K562 (cell line): Measurements from ENCODE around the gene NTF4.

ENCODE experiments used
- BRCA1 ChIP-seq, 2 experiments: fragments of 450-650 bp in 1 of 2; sonication (generic) in 1 of 2; formaldehyde crosslinking in 1 of 2; IDR thresholded peaks; 2 replicates each; pipeline versions ENCODE4 v1.5.0 to v1.6.1; 2017 to 2020; ENCODE audit warnings: mild to moderate bottlenecking in 1 of 2, missing genetic modification reagents in 1 of 2
- HDAC1 ChIP-seq, 2 experiments: fragments of 450-650 bp; IDR thresholded peaks; 2 replicates each; pipeline ENCODE4 v1.6.1; 2016 to 2017; ENCODE audit warnings: inconsistent platforms in 1 of 2, mild to moderate bottlenecking in 1 of 2, moderate library complexity in 1 of 2
- HDAC2 ChIP-seq: fragments of 450-650 bp; IDR thresholded peaks from 2 replicates; pipeline ENCODE4 v1.6.1; 2016; ENCODE audit warnings: mild to moderate bottlenecking
- HDAC6 ChIP-seq: IDR thresholded peaks from 2 replicates; pipeline ENCODE4 v1.6.1; 2012; ENCODE audit warnings: low read depth, mild to moderate bottlenecking, control low read depth, inconsistent platforms, low read length, moderate library complexity
- TF ChIP-seq, protein P1 (sequence below): IDR thresholded peaks from 2 replicates; pipeline ENCODE4 v1.6.1; 2011; ENCODE audit not compliant: insufficient read length; ENCODE audit errors: extremely low read depth

DNA sequence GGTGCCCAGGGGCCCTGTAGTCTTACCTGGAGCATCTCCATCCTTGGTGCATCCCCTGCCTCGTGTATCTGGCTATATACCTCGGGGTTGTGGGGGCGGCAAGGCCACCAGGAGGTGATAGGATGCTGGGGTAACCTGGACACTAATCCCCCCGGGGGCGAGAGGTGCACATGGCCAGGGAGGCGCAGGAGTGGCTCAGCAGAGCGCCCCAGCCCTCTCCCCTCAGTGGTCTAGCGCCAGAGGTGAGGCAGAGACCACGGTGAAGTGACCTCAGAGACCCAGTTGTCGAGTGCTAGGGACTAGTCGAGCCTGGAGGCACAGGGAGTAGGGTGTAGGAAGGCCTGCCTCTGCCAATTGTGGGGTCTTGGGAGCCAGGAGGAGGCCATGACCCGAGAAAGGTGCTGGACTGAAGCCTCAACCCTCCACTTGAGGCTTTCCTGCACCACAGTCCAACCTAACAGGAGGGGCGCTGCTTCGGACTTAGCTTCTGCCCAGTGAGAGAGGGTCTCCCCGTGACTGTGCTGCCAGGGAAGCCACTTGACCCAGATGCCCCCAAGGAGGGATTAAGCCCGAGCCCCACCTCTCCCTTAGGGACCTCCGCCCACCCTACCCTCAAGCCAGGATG, 47.5 kb downstream of the NTF4 start, which contains the start of gene LHB:
- no peak for TF ChIP-seq HDAC2
- TF ChIP-seq HDAC6: no peak
- TF ChIP-seq HDAC1 (IDR thresholded peaks at IDR 0.05): no peak
- TF ChIP-seq, protein P1, sequence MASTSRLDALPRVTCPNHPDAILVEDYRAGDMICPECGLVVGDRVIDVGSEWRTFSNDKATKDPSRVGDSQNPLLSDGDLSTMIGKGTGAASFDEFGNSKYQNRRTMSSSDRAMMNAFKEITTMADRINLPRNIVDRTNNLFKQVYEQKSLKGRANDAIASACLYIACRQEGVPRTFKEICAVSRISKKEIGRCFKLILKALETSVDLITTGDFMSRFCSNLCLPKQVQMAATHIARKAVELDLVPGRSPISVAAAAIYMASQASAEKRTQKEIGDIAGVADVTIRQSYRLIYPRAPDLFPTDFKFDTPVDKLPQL: no peak
- no peak for TF ChIP-seq BRCA1 (IDR thresholded peaks at IDR 0.05)
- no peak for TF ChIP-seq BRCA1 (CRISPR knock-in tag; IDR thresholded peaks at IDR 0.05)
